ENCODE data around the gene ABHD12.

ABHD12 gene

DNA sequence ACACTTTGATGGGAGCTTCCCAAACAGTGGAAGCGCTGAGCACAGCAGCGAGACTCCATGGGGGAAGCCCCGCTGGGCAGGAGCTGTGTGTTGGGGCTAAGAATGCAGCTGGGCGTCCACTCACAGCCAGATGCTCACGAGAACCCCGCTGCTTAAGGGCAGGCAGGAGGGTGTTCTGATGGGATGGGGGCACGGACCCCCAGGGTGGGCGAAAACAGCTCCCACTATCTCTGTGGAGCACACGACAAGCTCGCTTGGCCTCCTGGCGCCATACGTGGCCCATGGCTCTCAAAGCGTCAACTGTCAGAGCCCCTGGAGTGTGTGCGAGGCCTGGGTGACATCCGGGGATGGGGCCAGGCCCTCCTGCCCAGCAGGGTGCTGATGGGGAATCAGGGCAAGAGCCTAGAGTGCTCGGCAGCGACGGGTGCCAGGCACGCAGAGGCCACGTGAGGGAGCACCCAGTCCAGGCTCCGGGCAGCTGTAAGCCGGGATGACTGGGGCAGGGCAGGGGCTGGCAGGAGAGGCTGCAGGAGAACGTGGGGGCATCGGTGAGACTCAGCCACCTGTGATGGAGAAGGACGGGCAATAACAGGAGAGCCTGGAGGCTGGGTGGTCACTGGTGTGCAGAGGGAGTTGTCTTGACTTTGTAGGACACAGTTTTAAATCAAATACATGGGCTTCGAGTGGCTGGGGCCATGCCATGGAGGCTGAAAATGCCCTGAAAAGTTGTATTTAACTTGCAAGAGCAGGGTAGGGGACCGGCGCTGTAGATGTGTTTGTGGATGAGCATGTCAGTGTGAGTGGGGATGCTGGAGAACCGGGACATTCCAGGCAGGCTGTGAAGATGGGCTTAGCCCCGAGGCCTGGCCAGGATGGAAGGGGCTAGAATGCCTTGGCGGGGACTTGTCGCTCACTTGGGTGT lies 115.5 kb downstream of the ABHD12 start:
- H3K36me3 ChIP-seq (replicated peaks in 1 of 2; ENCODE audit: control insufficient read depth in 2 of 2, insufficient read depth in 2 of 2, low read length in 2 of 2): peaks cover 77 to 98% of the 10 kb centered on the region in 2 donors

DNA sequence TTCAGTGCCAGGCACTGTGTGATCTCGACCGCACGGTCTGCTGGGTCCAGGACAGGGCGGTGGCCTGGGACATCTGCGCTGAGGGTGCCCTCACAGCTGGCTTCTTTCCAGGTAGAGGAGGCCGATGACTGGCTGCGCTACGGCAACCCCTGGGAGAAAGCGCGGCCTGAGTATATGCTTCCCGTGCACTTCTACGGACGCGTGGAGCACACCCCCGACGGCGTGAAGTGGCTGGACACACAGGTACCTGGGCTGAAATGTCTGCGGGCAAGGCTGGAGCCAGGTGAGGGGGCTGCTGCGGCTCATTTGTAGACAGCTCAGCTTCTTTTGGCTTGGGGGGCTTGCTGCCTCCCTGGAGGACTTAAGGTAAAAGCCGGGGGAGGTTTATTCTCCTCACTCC lies 116.2 kb downstream of the ABHD12 start:
- H3K14ac ChIP-seq (ENCODE audit: low read length): peak overlapping the region; percentile 51
- H4K8ac ChIP-seq (ENCODE audit: low read depth, low read length): no peak overlapping the region
- WGBS, 2 donors (ENCODE audit: extremely low coverage in 2 of 2, insufficient read length in 2 of 2, insufficient replicate concordance in 1 of 2): no CpG with 5 or more reads among the region's 20 CpGs
- peaks cover 9% of the 10 kb centered on the region for H3K79me1 ChIP-seq (ENCODE audit: low read depth, low read length)
- H3K9me3 ChIP-seq (replicated peaks in 1 of 2; ENCODE audit: control insufficient read depth in 2 of 2, insufficient read depth in 1 of 2, low read depth in 1 of 2, low read length in 2 of 2): peaks cover 0 to 3% of the 10 kb centered on the region in 2 donors
- H2BK12ac ChIP-seq (ENCODE audit: low read length): no peak overlapping the region
- H2AK5ac ChIP-seq (ENCODE audit: low read depth, low read length): no peak overlapping the region
- H4K91ac ChIP-seq (ENCODE audit: low read depth, low read length, poor library complexity): no peak overlapping the region
- no peak overlapping the region for H3K4ac ChIP-seq (ENCODE audit: low read length)
- H3K36me3 ChIP-seq (replicated peaks in 1 of 2; ENCODE audit: control insufficient read depth in 2 of 2, insufficient read depth in 2 of 2, low read length in 2 of 2): peaks cover 76 to 97% of the 10 kb centered on the region in 2 donors
- no peak overlapping the region for H2BK120ac ChIP-seq (ENCODE audit: low read depth, low read length)
- peaks cover 0 to under 1% of the 10 kb centered on the region in 2 donors for H3K4me1 ChIP-seq (ENCODE audit: control insufficient read depth in 2 of 2, insufficient read depth in 1 of 2, low read depth in 1 of 2, low read length in 2 of 2)
- no peak overlapping the region for H2AFZ ChIP-seq (ENCODE audit: low read length)
- H3K23ac ChIP-seq (ENCODE audit: low read depth, low read length, poor library complexity): no peak overlapping the region
- no peak overlapping the region for H3K9ac ChIP-seq (ENCODE audit: low read depth, low read length, poor library complexity)
- DNase-seq (ENCODE audit: low spot score): no peak
- no peak overlapping the region for H3K4me2 ChIP-seq (ENCODE audit: insufficient read depth, low read length, poor library complexity, severe bottlenecking)
- no peaks in the 10 kb centered on the region for H3K27me3 ChIP-seq (ENCODE audit: control insufficient read depth in 3 of 3, insufficient read depth in 3 of 3, low read depth in 1 of 3, low read length in 3 of 3)
- no peak overlapping the region for H2BK5ac ChIP-seq (ENCODE audit: low read length)
- no peak overlapping the region for H3K27ac ChIP-seq (replicated peaks; ENCODE audit: low read length)
- no peak overlapping the region for H3K18ac ChIP-seq (ENCODE audit: low read length)
- H2BK15ac ChIP-seq (ENCODE audit: low read length): no peak overlapping the region
- H3K4me3 ChIP-seq (ENCODE audit: low read length in 2 of 2): no peak overlapping the region

More for the DNA sequence above, 115.5 kb downstream of the ABHD12 start:
- H2AFZ ChIP-seq (ENCODE audit: low read length): no peak overlapping the region
- peak overlapping the region; percentile 28 for H4K91ac ChIP-seq (ENCODE audit: low read depth, low read length, poor library complexity)
- WGBS, 2 donors (ENCODE audit: extremely low coverage in 2 of 2, insufficient read length in 2 of 2, insufficient replicate concordance in 1 of 2): no CpG with 5 or more reads among the region's 32 CpGs
- DNase-seq (ENCODE audit: low spot score): no peak
- no peaks in the 10 kb centered on the region for H3K4me1 ChIP-seq (ENCODE audit: control insufficient read depth in 2 of 2, insufficient read depth in 1 of 2, low read depth in 1 of 2, low read length in 2 of 2)
- H3K9me3 ChIP-seq (replicated peaks in 1 of 2; ENCODE audit: control insufficient read depth in 2 of 2, insufficient read depth in 1 of 2, low read depth in 1 of 2, low read length in 2 of 2): peaks cover 0 to 1% of the 10 kb centered on the region in 2 donors
- peaks cover 6% of the 10 kb centered on the region for H3K79me1 ChIP-seq (ENCODE audit: low read depth, low read length)
- H2AK5ac ChIP-seq (ENCODE audit: low read depth, low read length): no peak overlapping the region
- H3K4me3 ChIP-seq (ENCODE audit: low read length in 2 of 2): no peak overlapping the region
- no peak overlapping the region for H2BK12ac ChIP-seq (ENCODE audit: low read length)
- H2BK15ac ChIP-seq (ENCODE audit: low read length): no peak overlapping the region
- H3K4ac ChIP-seq (ENCODE audit: low read length): no peak overlapping the region
- no peak overlapping the region for H2BK5ac ChIP-seq (ENCODE audit: low read length)
- peak overlapping the region; percentile 13 for H3K18ac ChIP-seq (ENCODE audit: low read length)
- no peaks in the 10 kb centered on the region for H3K27me3 ChIP-seq (ENCODE audit: control insufficient read depth in 3 of 3, insufficient read depth in 3 of 3, low read depth in 1 of 3, low read length in 3 of 3)
- no peak overlapping the region for H3K27ac ChIP-seq (replicated peaks; ENCODE audit: low read length)
- peak overlapping the region; percentile 6 for H4K8ac ChIP-seq (ENCODE audit: low read depth, low read length)
- no peak overlapping the region for H3K14ac ChIP-seq (ENCODE audit: low read length)
- H3K23ac ChIP-seq (ENCODE audit: low read depth, low read length, poor library complexity): peak overlapping the region; percentile 62
- H3K9ac ChIP-seq (ENCODE audit: low read depth, low read length, poor library complexity): no peak overlapping the region
- no peak overlapping the region for H2BK120ac ChIP-seq (ENCODE audit: low read depth, low read length)
- H3K4me2 ChIP-seq (ENCODE audit: insufficient read depth, low read length, poor library complexity, severe bottlenecking): no peak overlapping the region

DNA sequence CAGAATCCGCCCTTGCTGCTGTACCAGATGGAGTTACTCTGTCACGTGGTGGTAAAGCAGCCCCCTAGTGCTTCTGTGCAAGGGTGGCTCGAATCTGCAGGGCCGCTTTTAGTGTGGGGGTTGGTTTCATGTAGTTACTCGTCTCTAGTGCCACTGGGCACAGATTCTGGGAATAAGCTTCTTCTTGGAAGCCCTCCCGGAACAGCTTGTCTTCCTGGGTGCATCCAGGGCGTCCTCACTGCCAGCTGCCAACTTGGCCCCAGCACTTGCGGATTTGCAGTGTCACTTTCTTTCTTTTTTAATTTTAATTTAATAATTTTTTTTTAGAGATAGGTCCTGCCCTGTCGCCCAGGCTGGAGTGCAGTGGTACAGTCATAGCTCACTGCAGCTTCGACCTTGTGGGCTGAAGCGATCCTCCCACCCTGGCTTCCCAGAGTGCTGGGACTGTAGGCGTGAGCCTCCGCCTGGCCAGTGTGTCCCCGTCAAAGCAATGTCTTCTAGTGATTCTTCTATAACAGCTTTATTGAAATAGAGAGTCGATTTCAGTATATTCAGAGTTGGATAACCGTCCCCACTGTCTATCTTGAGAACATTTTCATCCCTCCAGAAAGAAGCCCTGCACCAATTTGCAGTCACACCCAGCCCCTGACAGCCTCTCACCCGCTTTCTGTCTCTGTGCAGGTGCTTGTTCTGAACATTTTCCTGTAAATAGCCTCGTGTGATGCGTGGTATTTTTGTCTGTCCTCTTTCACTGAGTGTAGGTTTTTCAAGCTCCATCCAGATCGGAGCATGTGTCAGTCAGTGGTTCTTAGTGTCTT lies 116.9 kb downstream of the ABHD12 start:
- Histone ChIP-seq H3K23ac (ENCODE audit: low read depth, low read length, poor library complexity) (no peak overlapping the region), H2BK15ac (ENCODE audit: low read length) (no peak overlapping the region), H2BK12ac (ENCODE audit: low read length) (no peak overlapping the region), H2BK120ac (ENCODE audit: low read depth, low read length) (no peak overlapping the region), H3K27ac (replicated peaks; ENCODE audit: low read length) (no peak overlapping the region), H3K18ac (ENCODE audit: low read length) (no peak overlapping the region), H3K79me1 (ENCODE audit: low read depth, low read length) (peaks cover 11% of the 10 kb centered on the region), H3K9ac (ENCODE audit: low read depth, low read length, poor library complexity) (no peak overlapping the region), H2AK5ac (ENCODE audit: low read depth, low read length) (no peak overlapping the region), H2AFZ (ENCODE audit: low read length) (no peak overlapping the region), H3K36me3 (replicated peaks in 1 of 2; ENCODE audit: control insufficient read depth in 2 of 2, insufficient read depth in 2 of 2, low read length in 2 of 2) (peaks cover 77 to 97% of the 10 kb centered on the region in 2 donors), H3K4me2 (ENCODE audit: insufficient read depth, low read length, poor library complexity, severe bottlenecking) (no peak overlapping the region), H3K4ac (ENCODE audit: low read length) (no peak overlapping the region), H3K4me1 (ENCODE audit: control insufficient read depth in 2 of 2, insufficient read depth in 1 of 2, low read depth in 1 of 2, low read length in 2 of 2) (peaks cover 0 to 3% of the 10 kb centered on the region in 2 donors), H4K91ac (ENCODE audit: low read depth, low read length, poor library complexity) (no peak overlapping the region), H3K14ac (ENCODE audit: low read length) (no peak overlapping the region), H3K27me3 (ENCODE audit: control insufficient read depth in 3 of 3, insufficient read depth in 3 of 3, low read depth in 1 of 3, low read length in 3 of 3) (no peaks in the 10 kb centered on the region), H2BK5ac (ENCODE audit: low read length) (no peak overlapping the region), H3K4me3 (ENCODE audit: low read length in 2 of 2) (no peak overlapping the region), H3K9me3 (replicated peaks in 1 of 2; ENCODE audit: control insufficient read depth in 2 of 2, insufficient read depth in 1 of 2, low read depth in 1 of 2, low read length in 2 of 2) (peaks cover 0 to 3% of the 10 kb centered on the region in 2 donors), H4K8ac (ENCODE audit: low read depth, low read length) (no peak overlapping the region)
- no CpG with 5 or more reads among the region's 20 CpGs for WGBS, 2 donors (ENCODE audit: extremely low coverage in 2 of 2, insufficient read length in 2 of 2, insufficient replicate concordance in 1 of 2)
- DNase-seq (ENCODE audit: low spot score): no peak

DNA sequence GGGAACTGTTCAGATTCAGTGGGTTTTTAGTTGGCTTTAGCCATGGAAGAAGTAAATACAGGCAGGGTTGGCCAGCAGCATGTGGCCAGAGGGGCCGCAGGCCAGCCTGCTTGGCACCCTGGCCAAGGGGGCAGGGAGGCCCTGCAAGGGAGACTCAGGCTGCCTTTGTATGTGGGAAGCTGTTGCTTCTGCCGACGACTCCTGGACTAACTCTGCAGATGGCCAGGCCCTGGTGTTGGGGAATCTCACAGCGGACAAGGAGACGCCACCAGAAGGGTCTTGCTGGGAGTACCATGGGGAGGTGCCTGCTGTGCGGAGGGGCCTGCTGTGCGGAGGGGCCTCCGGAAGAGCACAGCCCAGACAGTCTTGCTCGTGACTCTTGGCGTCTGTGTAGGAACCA lies 117.6 kb downstream of the ABHD12 start:
- Histone ChIP-seq H3K79me1 (ENCODE audit: low read depth, low read length) (peaks cover 11% of the 10 kb centered on the region), H4K91ac (ENCODE audit: low read depth, low read length, poor library complexity) (no peak overlapping the region), H2BK120ac (ENCODE audit: low read depth, low read length) (no peak overlapping the region), H3K4me1 (ENCODE audit: control insufficient read depth in 2 of 2, insufficient read depth in 1 of 2, low read depth in 1 of 2, low read length in 2 of 2) (peaks cover 0 to 3% of the 10 kb centered on the region in 2 donors), H3K36me3 (replicated peaks in 1 of 2; ENCODE audit: control insufficient read depth in 2 of 2, insufficient read depth in 2 of 2, low read length in 2 of 2) (peaks cover 70 to 96% of the 10 kb centered on the region in 2 donors), H2BK12ac (ENCODE audit: low read length) (no peak overlapping the region), H3K27ac (replicated peaks; ENCODE audit: low read length) (no peak overlapping the region), H2BK5ac (ENCODE audit: low read length) (no peak overlapping the region), H3K23ac (ENCODE audit: low read depth, low read length, poor library complexity) (no peak overlapping the region), H3K27me3 (ENCODE audit: control insufficient read depth in 3 of 3, insufficient read depth in 3 of 3, low read depth in 1 of 3, low read length in 3 of 3) (no peaks in the 10 kb centered on the region), H3K14ac (ENCODE audit: low read length) (no peak overlapping the region), H3K4me2 (ENCODE audit: insufficient read depth, low read length, poor library complexity, severe bottlenecking) (no peak overlapping the region), H3K9me3 (replicated peaks in 1 of 2; ENCODE audit: control insufficient read depth in 2 of 2, insufficient read depth in 1 of 2, low read depth in 1 of 2, low read length in 2 of 2) (peaks cover 0 to 3% of the 10 kb centered on the region in 2 donors), H3K9ac (ENCODE audit: low read depth, low read length, poor library complexity) (no peak overlapping the region), H3K4me3 (ENCODE audit: low read length in 2 of 2) (no peak overlapping the region), H2AFZ (ENCODE audit: low read length) (no peak overlapping the region), H3K4ac (ENCODE audit: low read length) (no peak overlapping the region), H4K8ac (ENCODE audit: low read depth, low read length) (no peak overlapping the region), H2AK5ac (ENCODE audit: low read depth, low read length) (no peak overlapping the region), H3K18ac (ENCODE audit: low read length) (no peak overlapping the region), H2BK15ac (ENCODE audit: low read length) (no peak overlapping the region)
- no CpG with 5 or more reads among the region's 10 CpGs for WGBS, 2 donors (ENCODE audit: extremely low coverage in 2 of 2, insufficient read length in 2 of 2, insufficient replicate concordance in 1 of 2)
- no peak for DNase-seq (ENCODE audit: low spot score)
